Left cardiac atrium (tissue), 4 donors: Measurements from ENCODE around the gene XRCC1. TPM values are rescaled to one million over a fixed set of nuclear protein-coding genes. Genes with fewer than 3 reads are reported as not detected.

Experiments
- ATAC-seq, 2 donors: fragments of 200-7000 bp; cut with Tn5 transposase; one replicate each; pipeline ENCODE4 v1.9.1; 2020; ENCODE audit warnings: mild to moderate bottlenecking in 2 of 2, moderate library complexity in 2 of 2
- DNase-seq: peaks from one replicate; pipeline ENCODE4 v3.0.0-alpha.2; 2020
- intact Hi-C, 2 donors: fragments of 100-400 bp; cut with DNase I; formaldehyde crosslinking; loops; one replicate each; pipeline versions ENCODE4 v1.14.1 to v1.15.1; 2022 to 2023
- total RNA-seq, 2 donors: library from RNA; stranded (reverse); fragmentation: NEBNext Ultra II Directional; extraction: Animal tissue kit (Norgen Biotek cat#: 25700); gene quantifications; one replicate each; pipeline ENCODE4 v1.2.1, GENCODE V29; 2021
- donor health status: DM: no; HTN: yes; CAD: no.
- donor health status: DM: no; HTN: yes; CAD: no; lungs with severe emphysema.
- donor health status: DM: yes; HTN: yes; CAD: no.
- donor health status: Dilated cardiomyopathy.

The XRCC1 gene
- total RNA-seq, 2 donors from 2014 or later, result 14.0 to 17.4 TPM

DNA sequence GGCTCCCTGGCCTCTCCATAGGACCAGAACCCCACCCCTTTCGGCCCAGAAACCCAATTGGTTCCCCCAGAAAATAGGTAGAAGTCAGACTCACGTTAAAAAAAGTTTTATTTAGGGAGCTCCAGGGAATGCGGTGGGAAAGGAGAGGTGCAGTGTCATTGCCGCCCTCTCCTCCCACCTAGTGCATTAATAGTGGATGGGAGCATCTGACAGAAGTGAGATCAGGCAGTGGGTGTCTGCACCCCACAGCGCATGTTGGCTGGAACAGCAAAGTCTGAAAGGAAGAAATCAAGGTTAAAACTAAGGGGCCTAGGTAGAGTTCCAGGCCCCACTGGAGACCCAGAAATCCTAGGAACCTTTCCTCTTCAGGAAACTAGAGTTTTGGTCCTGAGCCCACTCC lies 68.7 kb downstream of the XRCC1 start:
- intact Hi-C loops, result no loop called here
- DNase-seq (no peak), ATAC-seq (no peak)

DNA sequence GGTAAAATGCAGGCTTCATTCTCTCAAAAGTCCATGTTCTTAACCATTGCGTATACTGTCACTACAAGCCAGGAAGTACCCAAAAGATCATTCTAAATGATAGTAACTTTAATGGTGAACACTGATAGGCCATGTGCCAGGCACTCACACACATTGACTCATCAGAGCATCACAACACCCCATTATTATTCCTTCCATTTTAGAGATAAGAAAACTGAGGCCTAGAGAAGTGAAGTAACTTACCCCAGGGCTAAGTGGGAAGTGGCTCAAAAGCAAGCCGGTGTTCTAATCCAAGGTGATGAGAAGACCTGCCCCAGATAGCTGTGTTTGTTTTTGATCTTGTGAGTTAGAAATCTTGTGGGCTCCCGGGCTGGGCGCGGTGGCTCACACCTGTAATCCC lies 69.4 kb downstream of the XRCC1 start:
- no peak for DNase-seq
- intact Hi-C loops, result no loop called here
- ATAC-seq, result no peak

DNA sequence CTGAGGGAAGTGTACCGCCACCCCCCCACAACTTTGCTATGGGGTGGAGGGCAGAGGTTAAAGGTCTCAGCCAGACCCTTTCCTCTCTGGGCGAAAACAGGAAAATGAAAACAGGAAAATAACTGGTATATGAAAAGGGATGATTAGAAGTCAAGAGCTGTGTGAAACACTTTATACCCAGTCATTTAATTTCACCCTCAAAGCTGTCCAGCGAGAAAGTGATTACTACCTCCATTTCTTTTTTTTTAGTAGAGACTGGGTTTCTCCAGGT lies 70.2 kb downstream of the XRCC1 start:
- intact Hi-C loops, result no loop called here
- no peak for ATAC-seq
- DNase-seq, result no peak

DNA sequence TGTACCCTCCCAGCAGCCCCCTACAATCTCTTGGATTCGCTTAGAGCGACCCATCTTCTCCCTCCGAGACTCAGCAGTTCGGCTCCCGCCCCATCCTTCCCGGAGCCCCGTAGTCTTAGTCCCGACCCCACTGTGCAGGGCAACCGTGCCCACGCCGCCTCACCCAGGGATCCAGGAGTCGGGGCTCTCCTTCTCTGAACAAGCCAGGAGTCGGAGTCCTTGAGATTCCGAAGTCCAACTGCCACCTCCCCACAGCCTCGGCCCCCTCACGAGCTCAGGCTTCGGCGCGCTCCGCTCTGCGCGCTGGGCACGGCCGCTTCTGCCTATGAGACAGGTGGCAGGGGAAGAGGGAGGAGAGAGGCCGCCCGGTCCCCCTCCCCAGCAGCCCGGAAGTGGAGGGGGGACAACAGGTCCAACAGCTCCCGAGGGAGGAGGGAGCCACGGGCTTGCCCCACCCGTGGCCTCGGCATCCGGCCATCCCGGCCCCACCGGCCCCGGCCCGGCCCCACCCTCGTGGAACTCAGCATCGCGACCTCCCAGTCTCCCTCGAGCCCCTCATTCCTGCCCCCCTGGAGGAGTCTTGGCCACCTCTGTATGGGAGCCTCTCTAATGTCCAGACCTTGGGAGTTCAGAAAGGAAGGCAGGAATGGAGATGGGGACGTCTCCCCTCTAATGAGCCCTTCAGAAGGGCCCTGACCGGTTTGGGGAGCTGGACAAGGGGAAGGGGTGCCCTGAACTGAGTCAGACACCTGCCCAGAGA lies 70.7 kb downstream of the XRCC1 start, which contains the start of gene PHLDB3:
TSS of gene PHLDB3 (minus strand) at position 321 of the 760 bp plus-strand sequence. CDS start 628 bp downstream, outside the sequence.
- DNase-seq (peak; percentile 43), ATAC-seq (peak; percentile 32 to 55)
- intact Hi-C loops, result no loop called here

DNA sequence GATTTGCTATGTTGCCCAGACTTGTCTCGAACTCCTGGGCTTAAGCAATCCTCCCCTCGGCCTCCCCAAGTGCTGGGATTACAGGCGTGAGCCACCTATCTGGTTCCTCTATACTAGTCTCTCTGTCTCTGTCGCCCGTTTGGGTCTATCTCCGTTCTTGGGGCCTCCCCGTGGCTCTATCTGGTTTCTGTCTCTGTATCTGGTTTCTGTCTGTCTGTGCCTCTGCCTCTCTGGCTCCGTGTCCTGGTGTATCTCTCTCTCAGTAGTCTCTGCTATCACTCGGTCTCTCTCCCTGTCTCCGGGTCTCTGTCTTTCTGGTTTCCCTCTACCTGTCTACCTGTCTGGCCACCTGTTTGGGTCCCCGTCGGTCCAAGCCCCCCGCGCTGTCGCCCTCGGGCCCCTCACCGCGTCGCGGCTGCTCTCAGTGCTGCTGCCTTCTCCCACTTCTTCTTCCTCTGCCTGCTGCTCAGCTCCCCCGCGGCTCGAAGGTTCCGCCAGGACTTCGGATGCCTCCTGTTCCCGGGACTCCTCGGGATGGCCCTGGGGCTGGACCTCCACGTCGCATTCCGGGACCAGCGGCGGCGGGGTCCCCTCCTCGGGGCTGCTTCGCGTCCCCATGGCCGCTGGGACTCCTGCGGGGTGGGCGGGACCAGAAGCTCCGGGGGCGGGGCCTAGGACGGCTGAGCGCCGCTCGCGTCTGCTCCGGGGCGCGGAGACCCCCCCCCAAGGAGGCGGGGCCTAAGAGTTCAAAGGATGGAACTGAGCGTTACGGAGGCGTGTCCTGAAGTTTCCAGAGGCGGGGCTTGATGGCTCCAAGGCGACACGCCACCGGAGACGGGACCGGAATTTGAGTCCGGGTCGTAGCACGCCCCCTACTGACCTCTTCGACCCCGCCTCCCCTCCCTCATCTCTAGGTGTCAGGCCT lies 71.6 kb downstream of the XRCC1 start:
- peak; percentile 99 for ATAC-seq
- intact Hi-C loops, result no loop called here
- DNase-seq, result peak; percentile 99

DNA sequence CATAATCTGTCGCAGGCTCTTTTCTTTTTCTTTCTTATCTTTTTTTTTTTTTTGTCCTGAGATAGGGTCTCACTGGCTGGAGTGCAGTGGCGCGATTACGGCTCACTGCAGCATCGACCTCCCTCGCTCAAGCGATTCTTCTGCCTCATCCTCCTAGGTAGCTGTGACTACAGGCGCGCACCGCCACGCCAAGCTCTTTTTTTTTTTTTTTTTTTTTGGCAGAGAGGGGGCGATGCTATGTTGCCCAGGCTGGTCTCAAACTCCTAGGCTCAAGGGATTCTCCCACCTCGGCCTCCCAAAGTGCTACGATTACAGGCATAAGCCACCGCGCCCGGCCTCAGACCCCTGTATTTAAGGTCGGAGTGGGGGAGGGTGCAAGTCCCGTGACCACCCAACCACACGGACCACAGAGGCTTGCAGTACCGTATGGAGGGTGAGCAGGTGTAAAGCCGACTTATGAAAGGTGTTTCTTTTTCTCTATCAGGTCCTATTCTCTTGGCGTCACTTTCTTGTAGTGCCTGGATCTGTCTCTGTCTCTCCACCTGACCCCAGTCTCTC lies 72.8 kb downstream of the XRCC1 start:
- intact Hi-C loops, result no loop called here
- DNase-seq (no peak), ATAC-seq (no peak)

DNA sequence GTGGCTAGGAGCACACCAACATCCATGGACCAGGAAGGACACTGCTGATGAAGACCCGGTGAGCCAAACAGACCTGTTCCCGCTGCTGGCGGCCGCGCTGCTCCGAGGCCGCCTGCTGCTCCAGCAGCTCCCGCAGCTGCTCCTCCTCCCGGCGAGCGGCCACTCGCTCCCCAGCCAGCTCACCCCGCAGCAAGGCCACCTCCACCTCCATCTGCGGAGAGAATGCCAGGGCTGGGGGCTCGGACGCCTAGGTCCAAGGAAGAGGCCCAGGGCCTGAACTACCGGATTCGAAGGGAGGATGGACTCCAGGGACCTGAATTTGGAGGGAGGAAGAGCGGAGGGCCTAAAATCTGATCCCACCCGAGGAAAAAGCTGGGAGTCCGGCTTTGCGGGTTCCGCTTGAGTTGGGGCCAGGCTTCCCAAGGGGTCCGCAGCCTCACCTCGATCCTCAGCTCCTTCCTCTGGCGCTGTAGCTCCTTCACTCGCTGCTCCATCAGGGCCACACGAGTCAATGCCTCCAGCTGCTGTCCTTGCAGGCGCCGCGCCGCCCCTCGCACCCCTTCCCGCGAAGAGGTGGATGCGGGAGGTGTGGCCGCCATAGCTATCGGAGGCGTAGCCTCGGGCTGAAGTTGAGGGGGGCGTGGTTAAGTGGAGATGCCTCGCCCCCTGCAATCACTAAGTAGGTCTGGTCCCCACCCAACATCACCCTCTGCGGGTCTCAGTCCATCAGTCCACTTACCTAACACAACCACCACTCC lies 73.5 kb downstream of the XRCC1 start:
- intact Hi-C loops, result no loop called here
- ATAC-seq (no peak), DNase-seq (peak; percentile 39)

DNA sequence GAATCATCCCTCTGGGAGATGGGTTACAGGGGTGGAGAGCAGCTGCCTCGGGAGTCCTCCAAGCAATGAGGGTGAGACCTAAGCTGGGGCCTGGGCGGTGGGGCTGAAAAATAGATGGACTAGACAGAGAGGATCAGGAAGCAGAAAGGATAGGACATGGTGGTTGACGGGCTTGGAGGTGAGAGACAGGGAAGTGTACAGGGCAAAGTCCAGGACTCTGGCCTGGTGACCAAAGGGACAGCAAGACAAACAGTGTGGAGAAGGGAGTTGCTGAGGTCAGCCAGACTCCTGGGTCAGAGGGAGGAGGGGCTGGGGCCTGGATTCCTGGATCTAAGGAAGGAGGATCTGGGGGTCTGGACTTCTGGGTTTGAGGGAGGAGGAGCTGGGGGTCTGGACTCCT lies 76.3 kb downstream of the XRCC1 start:
- DNase-seq, result no peak
- intact Hi-C loops, result no loop called here
- no peak for ATAC-seq

DNA sequence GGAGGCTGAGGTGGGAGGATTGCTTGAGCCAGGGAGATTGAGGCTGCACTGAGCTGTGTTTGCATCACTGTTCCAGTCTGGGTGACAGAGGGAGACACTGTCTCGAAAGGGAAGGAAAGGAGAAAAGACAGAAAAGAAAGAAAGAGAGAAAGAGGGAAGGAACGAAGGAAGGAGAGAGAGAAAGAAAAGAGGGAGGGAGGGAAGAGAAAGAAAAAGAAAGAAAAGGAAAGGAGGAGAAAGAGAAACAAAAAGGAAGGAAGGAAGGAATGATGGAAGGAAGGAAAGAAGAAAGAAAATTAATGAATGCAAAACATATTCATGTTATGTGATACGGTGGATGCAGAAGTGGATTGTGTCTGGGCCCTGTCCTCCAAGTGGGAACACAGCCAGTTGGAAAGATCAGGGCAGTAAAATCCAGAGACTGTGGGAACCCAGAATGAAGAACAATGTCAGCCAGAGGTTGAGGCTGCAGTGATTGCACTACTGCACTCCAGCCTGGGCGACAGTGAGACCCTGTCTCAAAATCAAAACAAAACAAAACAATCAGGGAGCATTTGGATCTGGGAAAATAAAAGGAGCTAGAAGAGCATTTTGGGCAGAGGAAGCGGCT lies 77.0 kb downstream of the XRCC1 start:
- DNase-seq (no peak), ATAC-seq (peak; percentile 18 to 77)
- intact Hi-C loops, result no loop called here

DNA sequence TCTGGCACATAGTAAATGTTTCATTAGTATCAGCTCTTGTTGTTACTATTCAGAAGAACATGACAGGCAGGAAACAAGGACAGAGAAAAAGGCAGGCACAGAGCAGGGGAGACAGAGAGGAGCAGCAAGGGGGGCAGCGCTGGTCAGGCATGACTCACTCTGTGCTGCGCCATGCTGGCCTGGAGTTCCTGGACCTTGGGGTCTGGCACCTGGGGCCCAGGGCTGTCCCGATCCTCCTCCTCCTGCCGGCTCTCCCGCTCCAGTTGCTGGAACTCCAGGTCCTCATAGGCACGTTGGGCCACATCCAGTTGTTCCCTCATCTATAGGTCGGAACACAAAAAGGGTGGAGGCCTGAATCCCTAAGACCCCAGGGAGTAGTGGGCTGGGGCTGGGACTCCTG lies 78.4 kb downstream of the XRCC1 start:
- DNase-seq, result no peak
- no peak for ATAC-seq
- intact Hi-C loops, result no loop called here

DNA sequence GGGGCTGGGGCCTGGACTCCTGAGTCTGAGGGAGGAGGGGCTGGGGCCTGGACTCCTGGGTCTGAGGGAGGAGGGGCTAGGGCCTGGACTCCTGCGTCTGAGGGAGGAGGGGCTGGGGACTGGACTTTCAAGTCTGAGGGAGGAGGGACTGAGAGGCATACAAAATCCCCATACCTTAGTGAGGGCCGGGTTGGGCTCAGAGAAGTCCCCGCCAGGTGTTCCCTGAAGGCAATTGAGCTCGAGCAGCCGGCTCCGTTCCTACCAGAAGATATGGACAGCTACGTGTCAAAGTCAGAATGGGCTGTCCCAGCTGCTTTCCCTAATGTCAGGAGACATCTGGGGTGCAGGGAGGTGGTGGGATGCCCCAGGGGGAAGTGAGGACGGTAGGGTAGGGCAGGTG lies 80.2 kb downstream of the XRCC1 start:
- no peak for DNase-seq
- intact Hi-C loops, result no loop called here
- no peak for ATAC-seq

Other genes starting within 250 kb of the XRCC1 start
- 1 to 10 TPM in 1 of 2 donors, under 1 TPM in 1; 0.27 to 1.1 TPM for gene CD177, start 221.8 kb downstream of the XRCC1 start, total RNA-seq
- not detected for gene TEX101, start 160.6 kb downstream of the XRCC1 start, total RNA-seq
- gene LYPD3, start 109.9 kb downstream of the XRCC1 start, total RNA-seq, result under 1 TPM; 0.35 to 0.42 TPM
- gene PHLDB3, start 70.8 kb downstream of the XRCC1 start, total RNA-seq, result 1 to 10 TPM; 7.3 to 7.4 TPM
- gene ETHE1, start 48.3 kb downstream of the XRCC1 start, total RNA-seq, result 10 to 100 TPM; 13.7 to 17.9 TPM
- gene ZNF575, start 42.3 kb downstream of the XRCC1 start, total RNA-seq, result 1 to 10 TPM; 1.1 to 1.6 TPM
- gene PINLYP, start 274 bp upstream of the XRCC1 start, total RNA-seq, result 1 to 10 TPM; 3.2 to 4.0 TPM
- gene IRGQ, start 20.6 kb upstream of the XRCC1 start, total RNA-seq, result 10 to 100 TPM; 18.3 to 27.8 TPM
- gene ZNF576, start 21.1 kb upstream of the XRCC1 start, total RNA-seq, result 10 to 100 TPM; 10.7 to 12.3 TPM
- gene SRRM5, start 36.6 kb upstream of the XRCC1 start, total RNA-seq, result under 1 TPM; 0.10 to 0.18 TPM
- 10 to 100 TPM; 34.2 to 38.7 TPM for gene ZNF428, start 44.1 kb upstream of the XRCC1 start, total RNA-seq
- 10 to 100 TPM; 10.1 to 13.7 TPM for gene CADM4, start 64.3 kb upstream of the XRCC1 start, total RNA-seq
- 10 to 100 TPM in 1 of 2 donors, 1 to 10 TPM in 1; 8.9 to 19.2 TPM for gene PLAUR, start 94.6 kb upstream of the XRCC1 start, total RNA-seq
- not detected for gene IRGC, start 140.5 kb upstream of the XRCC1 start, total RNA-seq
- gene SMG9, start 179.4 kb upstream of the XRCC1 start, total RNA-seq, result 10 to 100 TPM; 19.4 to 22.1 TPM
- 1 to 10 TPM in 1 of 2 donors, under 1 TPM in 1; 0.71 to 1.4 TPM for gene KCNN4, start 205.4 kb upstream of the XRCC1 start, total RNA-seq
- 1 to 10 TPM; 1.3 to 2.1 TPM for gene LYPD5, start 226.9 kb upstream of the XRCC1 start, total RNA-seq